Keratinocyte (primary cell): ENCODE measurements around the gene GXYLT2. TPM values are rescaled to one million over a fixed set of nuclear protein-coding genes. Genes with fewer than 3 reads are reported as not detected.
"Not testable (repeated sequence)": the region's sequence is repeated elsewhere in the genome, so short reads cannot be mapped to it uniquely, and the experiment has no call there.

Experiments used
- DNase-seq: peaks from one replicate; pipeline ENCODE4 v3.0.0-alpha.2; 2011; ENCODE audit warnings: low read depth, missing footprints, low spot score
- FAIRE-seq: peaks from 2 replicates; lab custom pipeline; 2011; peaks lifted over from hg19 to GRCh38; lab: Jason Lieb, UNC
- H2AFZ ChIP-seq: 2 replicates; pipeline ENCODE4 v1.6.0; 2012; ENCODE audit warnings: low read length, control low read depth, inconsistent platforms; ENCODE audit not compliant: control insufficient read depth
- H3K27ac ChIP-seq: 2 replicates; pipeline ENCODE4 v1.5.1; 2011; ENCODE audit warnings: low read length; ENCODE audit not compliant: control insufficient read depth, insufficient read depth
- H3K27me3 ChIP-seq: 3 replicates; pipeline ENCODE4 v1.6.0; 2011; ENCODE audit warnings: low read length; ENCODE audit not compliant: control insufficient read depth, insufficient read depth; ENCODE audit errors: extremely low read depth
- H3K36me3 ChIP-seq, 2 experiments: 2 replicates in 1 of 2; 3 replicates in 1 of 2; pipeline ENCODE4 v1.5.1; 2011; ENCODE audit warnings: low read length in 2 of 2, mild to moderate bottlenecking in 1 of 2; ENCODE audit not compliant: control insufficient read depth in 2 of 2, insufficient read depth in 2 of 2; ENCODE audit errors: extremely low read depth in 1 of 2
- H3K4me1 ChIP-seq: 3 replicates; pipeline ENCODE4 v1.5.1; 2011; ENCODE audit warnings: low read length; ENCODE audit not compliant: control insufficient read depth, insufficient read depth; ENCODE audit errors: extremely low read depth
- H3K4me2 ChIP-seq: 3 replicates; pipeline ENCODE4 v1.6.0; 2011; ENCODE audit warnings: low read depth, low read length; ENCODE audit not compliant: control insufficient read depth, insufficient read depth; ENCODE audit errors: extremely low read depth
- H3K4me3 ChIP-seq, 3 experiments: fragments of 200-600 bp in 1 of 3; sonication (generic) in 1 of 3; 2 replicates in 2 of 3; 3 replicates in 1 of 3; pipeline ENCODE4 v1.5.1; 2011 to 2016; ENCODE audit warnings: low read length in 3 of 3, mild to moderate bottlenecking in 3 of 3, control low read depth in 2 of 3, inconsistent platforms in 1 of 3, low read depth in 1 of 3, mixed read lengths in 1 of 3, mixed run types in 1 of 3, moderate library complexity in 1 of 3; ENCODE audit not compliant: control insufficient read depth in 2 of 3, insufficient read depth in 2 of 3; ENCODE audit errors: extremely low read depth in 1 of 3
- H3K79me2 ChIP-seq: 2 replicates; pipeline ENCODE4 v1.6.0; 2012; ENCODE audit warnings: low read length; ENCODE audit not compliant: control insufficient read depth, insufficient read depth
- H3K9ac ChIP-seq: 3 replicates; pipeline ENCODE4 v1.6.0; 2011; ENCODE audit warnings: low read length; ENCODE audit not compliant: control insufficient read depth, insufficient read depth; ENCODE audit errors: extremely low read depth
- H3K9me1 ChIP-seq: 3 replicates; pipeline ENCODE4 v1.6.0; 2011; ENCODE audit warnings: low read length; ENCODE audit not compliant: control insufficient read depth, insufficient read depth; ENCODE audit errors: extremely low read depth
- H3K9me3 ChIP-seq: 2 replicates; pipeline ENCODE4 v1.5.1; 2012; ENCODE audit warnings: low read depth, low read length; ENCODE audit not compliant: control insufficient read depth
- H4K20me1 ChIP-seq: 3 replicates; pipeline ENCODE4 v1.6.0; 2011; ENCODE audit warnings: low read length; ENCODE audit not compliant: control insufficient read depth, insufficient read depth; ENCODE audit errors: extremely low read depth
- EZH2 ChIP-seq: IDR thresholded peaks from one replicate; pipeline ENCODE4 v1.6.1; 2012; ENCODE audit warnings: inconsistent platforms, mild to moderate bottlenecking, low read length, moderate library complexity
- dilution Hi-C: fragments of 300-500 bp; cut with MboI; formaldehyde crosslinking; loops from one replicate; pipeline ENCODE4 v1.7.0; 2020; ENCODE audit warnings: low sequenced_read_pairs; ENCODE audit not compliant: extremely low pct_ligation_motif_present
- polyA plus RNA-seq, 5 experiments: library from polyadenylated mRNA; depleted of rRNA in 3 of 5; stranded (reverse) in 3 of 5; stranded (forward) in 1 of 5; unstranded in 1 of 5; fragments of >200 nt; gene quantifications; 1 replicate in 1 of 5; 2 replicates in 3 of 5; 3 replicates in 1 of 5; pipeline versions ENCODE4 v1.2.1 to v1.2.3, GENCODE V29; 2011 to 2012; ENCODE audit warnings: missing spikeins in 2 of 5, low read depth in 1 of 5, low replicate concordance in 1 of 5
- TF ChIP-seq, protein P1 (sequence below), 3 experiments: IDR thresholded peaks in 1 of 3; conservative IDR thresholded peaks in 1 of 3; optimal IDR thresholded peaks in 1 of 3; 2 replicates in 2 of 3; 3 replicates in 1 of 3; pipeline versions ENCODE3 to v1.5.1; 2011; ENCODE audit warnings: low read length in 3 of 3, mild to moderate bottlenecking in 3 of 3, moderate library complexity in 2 of 3, control low read depth in 1 of 3, inconsistent platforms in 1 of 3; ENCODE audit not compliant: insufficient read depth in 2 of 3; ENCODE audit errors: extremely low read depth in 1 of 3

GXYLT2 gene
- polyA plus RNA-seq, 1 donor (not counting 4 experiments of a cell fraction or from before 2014, with no cell fraction given) = 1.4 TPM

DNA sequence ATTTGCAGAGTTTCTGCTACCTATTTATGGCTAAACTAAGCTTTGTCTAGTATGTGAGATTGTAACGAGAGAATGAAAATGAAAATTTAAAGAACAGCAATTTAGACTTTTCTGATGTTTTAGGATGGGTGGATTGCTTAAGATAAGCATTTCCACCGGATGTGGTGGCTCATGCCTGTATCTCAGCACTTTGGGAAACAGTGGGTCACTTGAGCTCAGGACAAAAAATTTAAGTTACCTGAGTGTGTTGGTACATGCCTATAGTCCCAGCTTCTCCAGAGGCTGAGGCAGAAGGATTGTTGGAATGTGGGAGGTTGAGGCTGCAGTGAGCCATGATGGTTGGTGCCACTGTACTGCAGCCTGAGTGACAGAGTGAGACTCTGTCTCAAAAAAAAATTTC, 112.1 kb downstream of the GXYLT2 start:
- no peak overlapping the region for H3K27ac ChIP-seq
- H3K36me3 ChIP-seq = peaks cover 3 to 13% of the 10 kb centered on the region in 2 experiments
- no peak overlapping the region for H2AFZ ChIP-seq
- no peaks in the 10 kb centered on the region for H3K27me3 ChIP-seq
- no peak overlapping the region for H3K9ac ChIP-seq
- dilution Hi-C loops = no loop called here
- H3K79me2 ChIP-seq = peaks cover 80% of the 10 kb centered on the region
- H3K4me2 ChIP-seq = peak overlapping the region; percentile 92
- TF ChIP-seq, protein P1, sequence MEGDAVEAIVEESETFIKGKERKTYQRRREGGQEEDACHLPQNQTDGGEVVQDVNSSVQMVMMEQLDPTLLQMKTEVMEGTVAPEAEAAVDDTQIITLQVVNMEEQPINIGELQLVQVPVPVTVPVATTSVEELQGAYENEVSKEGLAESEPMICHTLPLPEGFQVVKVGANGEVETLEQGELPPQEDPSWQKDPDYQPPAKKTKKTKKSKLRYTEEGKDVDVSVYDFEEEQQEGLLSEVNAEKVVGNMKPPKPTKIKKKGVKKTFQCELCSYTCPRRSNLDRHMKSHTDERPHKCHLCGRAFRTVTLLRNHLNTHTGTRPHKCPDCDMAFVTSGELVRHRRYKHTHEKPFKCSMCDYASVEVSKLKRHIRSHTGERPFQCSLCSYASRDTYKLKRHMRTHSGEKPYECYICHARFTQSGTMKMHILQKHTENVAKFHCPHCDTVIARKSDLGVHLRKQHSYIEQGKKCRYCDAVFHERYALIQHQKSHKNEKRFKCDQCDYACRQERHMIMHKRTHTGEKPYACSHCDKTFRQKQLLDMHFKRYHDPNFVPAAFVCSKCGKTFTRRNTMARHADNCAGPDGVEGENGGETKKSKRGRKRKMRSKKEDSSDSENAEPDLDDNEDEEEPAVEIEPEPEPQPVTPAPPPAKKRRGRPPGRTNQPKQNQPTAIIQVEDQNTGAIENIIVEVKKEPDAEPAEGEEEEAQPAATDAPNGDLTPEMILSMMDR (optimal IDR thresholded peaks at IDR 0.05 in 1 of 3, IDR thresholded peaks at IDR 0.05 in 1 of 3, conservative IDR thresholded peaks at IDR 0.05 in 1 of 3; ENCODE audit: extremely low read depth in 1 of 3, insufficient read depth in 2 of 3, low read length in 3 of 3) = no peak
- no peak for TF ChIP-seq EZH2
- no peaks in the 10 kb centered on the region for H3K9me3 ChIP-seq
- H3K4me3 ChIP-seq = peak overlapping the region in 2 of 3 experiments; percentile 4 to 89
- H4K20me1 ChIP-seq = peaks cover 24% of the 10 kb centered on the region
- no peak for FAIRE-seq
- no peaks in the 10 kb centered on the region for H3K9me1 ChIP-seq
- peaks cover 11% of the 10 kb centered on the region for H3K4me1 ChIP-seq
- no peak for DNase-seq

DNA sequence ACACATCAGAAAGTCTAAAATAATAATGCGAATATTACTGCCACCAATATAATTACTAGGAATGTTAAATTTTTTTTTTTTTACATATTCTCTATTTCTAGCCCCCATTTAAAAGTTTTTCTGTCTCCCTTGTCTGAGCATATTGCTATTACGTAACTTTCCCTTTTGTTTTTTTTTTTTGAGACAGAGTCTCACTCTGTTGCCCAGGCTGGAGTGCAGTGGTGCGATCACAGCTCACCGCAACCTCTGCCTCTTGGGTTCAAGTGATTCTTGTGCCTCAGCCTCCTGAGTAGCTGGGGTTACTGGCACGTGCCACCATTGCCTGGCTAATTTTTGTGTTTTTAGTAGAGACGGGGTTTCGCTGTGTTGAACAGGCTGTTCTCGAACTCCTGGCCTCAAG, 115.2 kb downstream of the GXYLT2 start:
- Histone ChIP-seq H3K79me2 (peaks cover 99% of the 10 kb centered on the region), H4K20me1 (peaks cover 31% of the 10 kb centered on the region)

DNA sequence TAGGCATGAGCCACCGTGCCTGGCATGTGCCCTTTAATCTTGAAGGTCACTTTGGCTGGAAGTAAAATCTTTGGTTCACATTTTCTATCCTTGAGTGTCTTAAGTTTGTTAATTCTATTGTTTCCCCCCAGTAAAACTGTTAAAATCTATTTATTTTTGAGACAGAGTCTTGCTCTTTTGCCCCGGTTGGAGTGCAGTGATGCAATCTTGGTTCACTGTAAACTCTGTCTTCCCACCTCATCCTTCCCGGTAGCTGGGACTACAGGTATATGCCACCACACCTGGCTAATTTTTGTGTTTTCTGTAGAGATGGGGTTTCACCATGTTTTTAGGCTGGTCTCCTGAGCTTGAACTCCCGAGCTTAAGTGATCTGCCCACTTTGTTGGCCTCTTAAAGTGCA, 116.5 kb downstream of the GXYLT2 start:
- peaks cover 7% of the 10 kb centered on the region for H3K4me1 ChIP-seq
- dilution Hi-C loops = no loop called here
- H2AFZ ChIP-seq = no peak overlapping the region
- DNase-seq (no peak), FAIRE-seq (no peak)
- H3K36me3 ChIP-seq = peaks cover 6 to 30% of the 10 kb centered on the region in 2 experiments
- H4K20me1 ChIP-seq = peaks cover 36% of the 10 kb centered on the region
- H3K4me2 ChIP-seq = no peak overlapping the region
- no peak overlapping the region for H3K9ac ChIP-seq
- no peak for TF ChIP-seq EZH2
- TF ChIP-seq, protein P1 (optimal IDR thresholded peaks at IDR 0.05 in 1 of 3, IDR thresholded peaks at IDR 0.05 in 1 of 3, conservative IDR thresholded peaks at IDR 0.05 in 1 of 3; ENCODE audit: extremely low read depth in 1 of 3, insufficient read depth in 2 of 3, low read length in 3 of 3) = no peak
- no peaks in the 10 kb centered on the region for H3K27me3 ChIP-seq
- H3K9me3 ChIP-seq = no peaks in the 10 kb centered on the region
- H3K4me3 ChIP-seq = no peak overlapping the region
- H3K27ac ChIP-seq = no peak overlapping the region
- peaks cover 99% of the 10 kb centered on the region for H3K79me2 ChIP-seq
- H3K9me1 ChIP-seq = no peaks in the 10 kb centered on the region

More for the DNA sequence above, 115.2 kb downstream of the GXYLT2 start:
- H3K27me3 ChIP-seq, H3K9me3 ChIP-seq, dilution Hi-C loops, H3K4me2 ChIP-seq, H3K9ac ChIP-seq, H3K9me1 ChIP-seq, H2AFZ ChIP-seq, H3K27ac ChIP-seq, DNase-seq, FAIRE-seq, H3K4me3 ChIP-seq: not testable (repeated sequence)
- peaks cover 11% of the 10 kb centered on the region for H3K4me1 ChIP-seq
- peaks cover 6 to 25% of the 10 kb centered on the region in 2 experiments for H3K36me3 ChIP-seq
